Vagina (tissue), 2 donors: Measurements from ENCODE around the gene ST7. TPM values are rescaled to one million over a fixed set of nuclear protein-coding genes. Genes with fewer than 3 reads are reported as not detected.

Experiments
- DNase-seq, 2 donors: peaks; one replicate each; pipeline ENCODE4 v3.0.0-alpha.2; 2017; ENCODE audit errors: extremely low spot score in 2 of 2
- H3K27ac ChIP-seq: fragments of 200-600 bp; sonication (generic); one replicate; pipeline ENCODE4 v1.5.1; 2019
- H3K27me3 ChIP-seq: fragments of 200-600 bp; sonication (generic); one replicate; pipeline ENCODE4 v1.5.1; 2019
- H3K36me3 ChIP-seq, 2 donors: fragments of 200-600 bp; sonication (generic); one replicate each; pipeline ENCODE4 v1.5.1; 2017 to 2019
- H3K4me1 ChIP-seq: fragments of 200-600 bp; sonication (generic); one replicate; pipeline ENCODE4 v1.5.1; 2019
- H3K4me3 ChIP-seq, 2 donors: fragments of 200-600 bp; sonication (generic); 1 replicate in 1 of 2; 2 replicates in 1 of 2; pipeline ENCODE4 v1.5.1; 2016 to 2019
- H3K9me3 ChIP-seq: fragments of 200-600 bp; sonication (generic); one replicate; pipeline ENCODE4 v1.5.1; 2019
- CTCF ChIP-seq, 3 experiments: fragments of 450-650 bp in 2 of 3; fragments of 200-600 bp in 1 of 3; sonication (generic) in 1 of 3; IDR thresholded peaks; one replicate each; pipeline ENCODE4 v1.5.1; 2017 to 2019; ENCODE audit warnings: antibody characterized with exemption in 3 of 3, mild to moderate bottlenecking in 2 of 3, moderate library complexity in 2 of 3
- POLR2A ChIP-seq, 2 donors: fragments of 450-650 bp; IDR thresholded peaks; one replicate each; pipeline ENCODE4 v1.6.1; 2017; ENCODE audit warnings: antibody characterized with exemption in 2 of 2, mild to moderate bottlenecking in 2 of 2, moderate library complexity in 2 of 2
- POLR2AphosphoS5 ChIP-seq, 2 donors: sonication (generic); formaldehyde crosslinking; IDR thresholded peaks; one replicate each; pipeline ENCODE4 v1.9.0; 2017; ENCODE audit warnings: antibody characterized with exemption in 2 of 2, mild to moderate bottlenecking in 2 of 2, low read depth in 1 of 2; ENCODE audit not compliant: insufficient read depth in 1 of 2
- intact Hi-C: fragments of 100-400 bp; cut with DNase I; formaldehyde crosslinking; loops from one replicate; pipeline ENCODE4 v1.15.1; 2023
- total RNA-seq: library from RNA; depleted of rRNA; stranded (reverse); fragments of >200 nt; gene quantifications from one replicate; pipeline ENCODE4 v1.2.3, GENCODE V29; 2016

The ST7 gene
- total RNA-seq, 1 donor from 2014 or later, result 15.2 TPM

- H3K4me3 ChIP-seq, result no peak overlapping the region
- TF ChIP-seq CTCF (IDR thresholded peaks at IDR 0.05), result no peak
- intact Hi-C loops, result no loop called here
Measured at GRCh38 chr7:117188949-117189592, 235.8 kb downstream of the ST7 start.

GRCh38 chr7:117190104-117190503 is 236.8 kb downstream of the ST7 start:
- no peak for TF ChIP-seq CTCF (IDR thresholded peaks at IDR 0.05)
- TF ChIP-seq POLR2AphosphoS5 (IDR thresholded peaks at IDR 0.05; ENCODE audit: insufficient read depth in 1 of 2, low read depth in 1 of 2), result no peak
- no peak for TF ChIP-seq POLR2A (IDR thresholded peaks at IDR 0.05)
- Histone ChIP-seq H3K4me3 (no peak overlapping the region), H3K27me3 (no peaks in the 10 kb centered on the region), H3K36me3 (peaks cover 0 to 15% of the 10 kb centered on the region in 2 donors), H3K27ac (no peak overlapping the region), H3K4me1 (no peaks in the 10 kb centered on the region), H3K9me3 (no peaks in the 10 kb centered on the region)
- intact Hi-C loops, result no loop called here
- no peak for DNase-seq

More at GRCh38 chr7:117188949-117189592, 235.8 kb downstream of the ST7 start:
- no peak overlapping the region for H3K27ac ChIP-seq
- H3K4me1 ChIP-seq, result no peaks in the 10 kb centered on the region
- no peaks in the 10 kb centered on the region for H3K27me3 ChIP-seq
- no peaks in the 10 kb centered on the region for H3K9me3 ChIP-seq
- peaks cover 0 to 15% of the 10 kb centered on the region in 2 donors for H3K36me3 ChIP-seq
- DNase-seq, result no peak

GRCh38 chr7:117190746-117191435 is 237.6 kb downstream of the ST7 start:
- TF ChIP-seq CTCF (IDR thresholded peaks at IDR 0.05) (no peak), POLR2A (IDR thresholded peaks at IDR 0.05) (no peak), POLR2AphosphoS5 (IDR thresholded peaks at IDR 0.05; ENCODE audit: insufficient read depth in 1 of 2, low read depth in 1 of 2) (no peak)
- Histone ChIP-seq H3K9me3 (no peaks in the 10 kb centered on the region), H3K36me3 (peaks cover 0 to 15% of the 10 kb centered on the region in 2 donors), H3K27me3 (no peaks in the 10 kb centered on the region), H3K27ac (no peak overlapping the region), H3K4me3 (no peak overlapping the region), H3K4me1 (no peaks in the 10 kb centered on the region)
- intact Hi-C loops, result no loop called here
- no peak for DNase-seq

- Histone ChIP-seq H3K4me3 (no peak overlapping the region), H3K9me3 (no peaks in the 10 kb centered on the region), H3K27ac (no peak overlapping the region), H3K36me3 (peaks cover 0 to 15% of the 10 kb centered on the region in 2 donors), H3K4me1 (no peaks in the 10 kb centered on the region), H3K27me3 (no peaks in the 10 kb centered on the region)
- TF ChIP-seq CTCF (IDR thresholded peaks at IDR 0.05) (no peak), POLR2AphosphoS5 (IDR thresholded peaks at IDR 0.05; ENCODE audit: insufficient read depth in 1 of 2, low read depth in 1 of 2) (no peak), POLR2A (IDR thresholded peaks at IDR 0.05) (no peak)
- intact Hi-C loops, result no loop called here
- no peak for DNase-seq
Measured at GRCh38 chr7:117192108-117192507, 238.8 kb downstream of the ST7 start.

- Histone ChIP-seq H3K4me1 (no peaks in the 10 kb centered on the region), H3K27me3 (no peaks in the 10 kb centered on the region), H3K4me3 (no peak overlapping the region), H3K27ac (no peak overlapping the region), H3K36me3 (peaks cover 0 to 15% of the 10 kb centered on the region in 2 donors), H3K9me3 (no peaks in the 10 kb centered on the region)
- intact Hi-C loops, result no loop called here
- no peak for DNase-seq
- no peak for TF ChIP-seq POLR2AphosphoS5 (IDR thresholded peaks at IDR 0.05; ENCODE audit: insufficient read depth in 1 of 2, low read depth in 1 of 2)
- no peak for TF ChIP-seq CTCF (IDR thresholded peaks at IDR 0.05)
- TF ChIP-seq POLR2A (IDR thresholded peaks at IDR 0.05), result no peak
Measured at GRCh38 chr7:117193564-117193963, 240.3 kb downstream of the ST7 start.
